Mucosa of rectum (tissue), 2 donors: ENCODE results near the gene PCNX1.

ENCODE experiments used
- H3K27ac ChIP-seq, 2 donors: one replicate each; pipeline ENCODE4 v1.7.0; 2013; ENCODE audit warnings: inconsistent platforms in 2 of 2, low read depth in 2 of 2, low read length in 2 of 2
- H3K27me3 ChIP-seq, 2 donors: one replicate each; pipeline ENCODE4 v1.7.0; 2013; ENCODE audit warnings: low read length in 2 of 2; ENCODE audit not compliant: control insufficient read depth in 2 of 2, insufficient read depth in 2 of 2
- H3K36me3 ChIP-seq, 2 donors: one replicate each; pipeline ENCODE4 v1.7.0; 2013; ENCODE audit warnings: low read length in 2 of 2; ENCODE audit not compliant: control insufficient read depth in 2 of 2, insufficient read depth in 2 of 2
- H3K4me1 ChIP-seq, 2 donors: one replicate each; pipeline ENCODE4 v1.7.0; 2013; ENCODE audit warnings: low read length in 2 of 2, mild to moderate bottlenecking in 1 of 2; ENCODE audit not compliant: control insufficient read depth in 2 of 2, insufficient read depth in 2 of 2
- H3K4me3 ChIP-seq, 2 donors: one replicate each; pipeline ENCODE4 v1.7.0; 2013; ENCODE audit warnings: low read length in 2 of 2
- H3K9ac ChIP-seq, 2 donors: one replicate each; pipeline ENCODE4 v1.7.0; 2013; ENCODE audit warnings: low read length in 2 of 2, low read depth in 1 of 2, mild to moderate bottlenecking in 1 of 2
- H3K9me3 ChIP-seq, 2 donors: one replicate each; pipeline ENCODE4 v1.7.0; 2013; ENCODE audit warnings: low read length in 2 of 2; ENCODE audit not compliant: control insufficient read depth in 2 of 2
- donor health status: healthy.
- donor health status: Normal muscosa, but diverticular disease.

The PCNX1 gene

GRCh38 chr14:71130491-71131179, 223.4 kb downstream of the PCNX1 start:
- no peak overlapping the region for H3K27ac ChIP-seq

GRCh38 chr14:71133296-71133695, 226.0 kb downstream of the PCNX1 start:
- H3K9me3 ChIP-seq, result no peaks in the 10 kb centered on the region
- no peaks in the 10 kb centered on the region for H3K36me3 ChIP-seq
- H3K9ac ChIP-seq, result no peak overlapping the region
- H3K4me1 ChIP-seq, result no peaks in the 10 kb centered on the region
- H3K27me3 ChIP-seq, result no peaks in the 10 kb centered on the region
- H3K4me3 ChIP-seq, result no peak overlapping the region
- H3K27ac ChIP-seq, result no peak overlapping the region

More at GRCh38 chr14:71130491-71131179, 223.4 kb downstream of the PCNX1 start:
- H3K4me1 ChIP-seq, result no peaks in the 10 kb centered on the region
- no peaks in the 10 kb centered on the region for H3K9me3 ChIP-seq
- no peaks in the 10 kb centered on the region for H3K36me3 ChIP-seq
- no peaks in the 10 kb centered on the region for H3K27me3 ChIP-seq
- H3K9ac ChIP-seq, result no peak overlapping the region
- peak overlapping the region in 1 of 2 donors; percentile 31 for H3K4me3 ChIP-seq

GRCh38 chr14:71135496-71135895, 228.2 kb downstream of the PCNX1 start:
- peaks cover 3 to 4% of the 10 kb centered on the region in 2 donors for H3K4me1 ChIP-seq

GRCh38 chr14:71135911-71136310, 228.7 kb downstream of the PCNX1 start:
- no peaks in the 10 kb centered on the region for H3K27me3 ChIP-seq
- no peaks in the 10 kb centered on the region for H3K9me3 ChIP-seq
- peaks cover 3 to 4% of the 10 kb centered on the region in 2 donors for H3K4me1 ChIP-seq
- no peak overlapping the region for H3K27ac ChIP-seq
- H3K36me3 ChIP-seq, result no peaks in the 10 kb centered on the region
- H3K4me3 ChIP-seq, result no peak overlapping the region
- no peak overlapping the region for H3K9ac ChIP-seq

More at GRCh38 chr14:71135496-71135895, 228.2 kb downstream of the PCNX1 start:
- Histone ChIP-seq H3K27ac (no peak overlapping the region), H3K4me3 (no peak overlapping the region), H3K9ac (no peak overlapping the region), H3K27me3 (no peaks in the 10 kb centered on the region), H3K9me3 (no peaks in the 10 kb centered on the region), H3K36me3 (no peaks in the 10 kb centered on the region)

- H3K4me1 ChIP-seq, result peaks cover 3 to 4% of the 10 kb centered on the region in 2 donors
- no peak overlapping the region for H3K9ac ChIP-seq
- H3K9me3 ChIP-seq, result no peaks in the 10 kb centered on the region
- H3K36me3 ChIP-seq, result no peaks in the 10 kb centered on the region
- H3K27me3 ChIP-seq, result no peaks in the 10 kb centered on the region
- no peak overlapping the region for H3K27ac ChIP-seq
- H3K4me3 ChIP-seq, result no peak overlapping the region
Measured at GRCh38 chr14:71136386-71137060, 229.3 kb downstream of the PCNX1 start.

GRCh38 chr14:71137536-71138447, 230.5 kb downstream of the PCNX1 start:
- no peak overlapping the region for H3K27ac ChIP-seq
- no peaks in the 10 kb centered on the region for H3K27me3 ChIP-seq
- no peaks in the 10 kb centered on the region for H3K36me3 ChIP-seq
- peaks cover 3 to 4% of the 10 kb centered on the region in 2 donors for H3K4me1 ChIP-seq
- no peaks in the 10 kb centered on the region for H3K9me3 ChIP-seq
- H3K4me3 ChIP-seq, result no peak overlapping the region
- no peak overlapping the region for H3K9ac ChIP-seq

- Histone ChIP-seq H3K27me3 (no peaks in the 10 kb centered on the region), H3K4me3 (peak overlapping the region; percentile 58 to 62), H3K4me1 (peaks cover 3 to 4% of the 10 kb centered on the region in 2 donors), H3K9me3 (no peaks in the 10 kb centered on the region), H3K36me3 (no peaks in the 10 kb centered on the region), H3K9ac (no peak overlapping the region), H3K27ac (no peak overlapping the region)
Measured at GRCh38 chr14:71138448-71139293, 231.4 kb downstream of the PCNX1 start.

GRCh38 chr14:71139294-71139946, 232.2 kb downstream of the PCNX1 start:
- no peaks in the 10 kb centered on the region for H3K36me3 ChIP-seq
- no peaks in the 10 kb centered on the region for H3K27me3 ChIP-seq
- no peaks in the 10 kb centered on the region for H3K9me3 ChIP-seq
- peaks cover 3 to 4% of the 10 kb centered on the region in 2 donors for H3K4me1 ChIP-seq
- no peak overlapping the region for H3K27ac ChIP-seq
- peak overlapping the region; percentile 58 to 62 for H3K4me3 ChIP-seq
- H3K9ac ChIP-seq, result no peak overlapping the region

- no peaks in the 10 kb centered on the region for H3K27me3 ChIP-seq
- H3K9ac ChIP-seq, result no peak overlapping the region
- peaks cover 3 to 4% of the 10 kb centered on the region in 2 donors for H3K4me1 ChIP-seq
- no peaks in the 10 kb centered on the region for H3K36me3 ChIP-seq
- no peak overlapping the region for H3K4me3 ChIP-seq
- no peaks in the 10 kb centered on the region for H3K9me3 ChIP-seq
- no peak overlapping the region for H3K27ac ChIP-seq
Measured at GRCh38 chr14:71140157-71140556, 232.9 kb downstream of the PCNX1 start.
